Measurements from ENCODE around the gene SUSD1.

- TF ChIP-seq POLR2AphosphoS5 (IDR thresholded peaks at IDR 0.05; ENCODE audit: borderline replicate concordance, low read depth, low read length): no peak
- TF ChIP-seq FOXP2 (optimal IDR thresholded peaks at IDR 0.05; ENCODE audit: control extremely low read depth, extremely low read length, insufficient read depth): no peak
These were observed 141.6 kb downstream of the SUSD1 start for GRCh38 chr9:112033237-112034215.
